GM19035 (cell line): Measurements from ENCODE around the gene EXOSC5.
"Not testable (repeated sequence)": the region's sequence is repeated elsewhere in the genome, so short reads cannot be mapped to it uniquely, and the experiment has no call there.

ENCODE experiments used
- ATAC-seq: cut with Tn5 transposase; IDR thresholded peaks from one replicate; pipeline ENCODE4 v1.9.1; 2021; ENCODE audit not compliant: unreplicated experiment

Gene EXOSC5

DNA sequence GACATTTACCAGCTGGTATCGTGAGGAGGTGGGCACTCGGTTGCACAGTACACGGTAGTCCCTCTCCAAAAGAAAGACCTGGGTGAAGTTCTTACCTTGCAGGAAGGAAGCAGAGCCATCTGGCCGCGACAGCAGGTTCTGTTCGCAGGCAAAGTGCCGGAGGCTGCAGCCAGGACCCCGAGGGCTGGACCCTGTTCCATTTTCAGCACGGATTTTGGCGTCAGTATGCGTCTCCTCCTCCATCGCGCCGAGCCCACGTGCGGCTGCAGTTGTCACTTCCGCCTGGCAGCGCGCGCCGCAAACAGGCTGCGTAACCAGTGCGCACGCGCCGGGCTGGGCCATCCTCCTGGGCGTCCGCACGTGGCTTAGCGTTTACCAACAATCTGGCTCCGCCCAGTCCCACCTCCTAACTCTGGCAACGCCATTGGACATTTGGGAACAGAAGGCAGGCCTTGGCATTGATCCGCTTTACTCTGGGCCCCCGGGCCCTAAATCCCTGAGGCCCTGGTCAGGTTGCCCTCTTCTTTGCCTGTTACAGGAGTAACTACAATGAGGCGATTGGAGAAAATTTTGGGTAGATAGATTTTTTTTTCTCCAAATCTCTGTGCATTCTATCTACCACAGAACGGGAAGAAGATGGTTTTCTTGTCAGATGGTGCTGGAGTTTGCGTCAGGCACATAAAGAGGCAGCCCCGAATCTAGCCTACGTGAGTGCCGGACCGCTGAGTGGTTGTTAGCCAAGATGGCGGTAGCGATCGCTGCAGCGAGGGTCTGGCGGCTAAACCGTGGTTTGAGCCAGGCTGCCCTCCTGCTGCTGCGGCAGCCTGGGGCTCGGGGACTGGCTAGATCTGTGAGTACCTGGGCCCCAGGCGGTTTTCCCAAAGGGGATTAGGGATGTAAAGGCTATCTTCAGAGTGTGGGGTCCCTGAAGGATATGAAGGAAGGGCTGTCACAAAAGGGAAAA, at the start of gene EXOSC5, which contains the start of gene BCKDHA:
Gene EXOSC5, minus strand, starts transcription at position 274 of the 964 bp plus-strand sequence. Its CDS starts 31 bp downstream, at position 243.
Gene BCKDHA, plus strand, starts transcription at position 733 of the 964 bp plus-strand sequence. Its CDS starts 10 bp downstream, at position 743.
- peak; percentile 88 for ATAC-seq

DNA sequence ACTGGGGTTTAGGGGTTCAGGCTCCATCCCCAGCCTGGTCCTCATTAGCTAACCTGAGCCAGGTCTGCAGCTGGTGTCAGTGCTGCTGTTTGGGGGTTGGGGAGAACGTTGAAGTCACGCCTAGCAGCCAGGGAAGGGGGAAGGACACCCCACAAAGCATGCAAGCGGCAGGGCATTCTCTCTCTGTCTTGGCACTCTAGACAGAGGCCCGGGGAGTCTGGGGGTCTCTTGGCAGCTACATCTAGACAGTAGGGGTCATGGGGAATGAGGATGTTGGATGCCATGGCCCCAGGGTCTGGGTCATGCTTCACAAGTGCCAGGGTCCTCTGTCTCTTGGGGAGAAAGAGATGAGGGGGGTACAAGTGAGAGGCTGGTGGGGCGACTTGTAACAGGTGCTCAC, 48.4 kb upstream of the EXOSC5 start:
- no peak for ATAC-seq

DNA sequence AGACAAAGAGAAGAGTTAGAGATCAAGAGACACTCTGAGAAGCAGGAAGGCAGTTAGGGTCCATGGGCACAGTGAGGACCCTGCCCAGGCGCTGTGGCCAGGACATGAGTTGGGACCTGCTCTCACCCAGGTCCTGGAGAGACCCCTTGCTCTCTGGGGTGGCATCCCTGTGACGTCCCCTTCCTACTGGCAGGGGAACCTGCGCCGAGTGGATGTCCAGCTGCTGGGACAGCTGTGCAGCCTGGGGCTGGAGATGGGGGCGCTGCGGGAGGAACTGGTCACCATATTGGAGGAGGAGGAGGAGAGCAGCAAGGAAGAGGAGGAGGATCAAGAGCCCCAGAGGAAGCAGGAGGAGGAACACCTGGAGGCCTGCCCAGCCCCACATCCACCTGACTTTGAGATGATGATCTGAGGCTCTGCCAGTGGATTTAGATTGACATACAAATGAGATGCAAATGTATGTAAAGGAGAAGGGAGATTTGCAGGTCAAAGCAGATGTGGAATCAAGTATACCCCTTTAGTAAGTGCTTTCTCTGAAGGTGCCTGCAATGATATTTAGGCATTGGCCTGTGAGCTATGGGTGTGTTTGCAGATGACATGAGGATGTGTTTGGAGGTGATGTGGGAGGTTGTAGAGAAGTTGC, 46.8 kb upstream of the EXOSC5 start:
- no peak for ATAC-seq

DNA sequence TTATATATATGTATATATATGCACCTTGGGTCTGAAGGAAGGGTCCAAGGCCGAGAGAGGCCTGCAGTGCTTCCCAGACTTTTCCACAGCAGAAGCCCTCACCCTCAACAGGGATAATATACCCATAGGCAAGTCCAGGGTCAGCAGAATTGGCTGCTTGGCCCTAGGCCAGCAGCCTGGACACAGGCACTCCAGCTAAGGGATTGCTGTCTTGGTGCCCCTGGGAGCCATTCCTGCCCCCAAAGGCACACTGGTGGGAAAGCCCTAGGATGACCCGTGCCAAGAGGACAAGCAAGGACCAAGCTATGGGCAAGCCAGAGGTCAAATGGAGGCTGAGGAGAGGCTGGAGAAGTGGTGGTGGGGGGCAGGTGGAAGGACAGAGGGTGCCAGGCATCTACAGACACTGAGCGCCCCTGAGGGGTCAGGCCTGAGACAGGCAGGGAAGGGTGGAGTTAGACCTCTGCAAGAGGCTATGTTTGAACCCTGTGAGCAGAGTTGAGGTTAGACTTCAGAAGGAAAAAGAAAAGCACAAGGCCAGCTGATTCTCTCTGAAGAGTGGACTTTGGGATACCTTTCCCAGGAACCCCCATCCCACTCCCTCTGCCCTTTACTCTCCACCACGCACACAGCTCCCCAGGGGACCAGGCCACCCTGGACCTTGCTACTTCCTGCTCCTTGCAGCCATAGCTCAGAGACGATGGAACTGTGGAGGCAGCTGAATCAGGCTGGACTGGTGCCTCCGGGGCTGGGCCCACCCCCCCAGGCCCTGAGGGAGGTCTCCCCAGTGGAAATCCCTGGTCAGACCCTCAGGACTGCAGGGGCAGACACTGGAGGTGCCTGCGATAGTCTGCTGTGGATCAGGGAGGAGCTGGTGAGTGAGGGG, 45.6 kb upstream of the EXOSC5 start, which contains the start of gene ERICH4:
Gene ERICH4, plus strand, starts transcription at position 684 of the 883 bp plus-strand sequence. Its CDS starts 14 bp downstream, at position 698.
- no peak for ATAC-seq

DNA sequence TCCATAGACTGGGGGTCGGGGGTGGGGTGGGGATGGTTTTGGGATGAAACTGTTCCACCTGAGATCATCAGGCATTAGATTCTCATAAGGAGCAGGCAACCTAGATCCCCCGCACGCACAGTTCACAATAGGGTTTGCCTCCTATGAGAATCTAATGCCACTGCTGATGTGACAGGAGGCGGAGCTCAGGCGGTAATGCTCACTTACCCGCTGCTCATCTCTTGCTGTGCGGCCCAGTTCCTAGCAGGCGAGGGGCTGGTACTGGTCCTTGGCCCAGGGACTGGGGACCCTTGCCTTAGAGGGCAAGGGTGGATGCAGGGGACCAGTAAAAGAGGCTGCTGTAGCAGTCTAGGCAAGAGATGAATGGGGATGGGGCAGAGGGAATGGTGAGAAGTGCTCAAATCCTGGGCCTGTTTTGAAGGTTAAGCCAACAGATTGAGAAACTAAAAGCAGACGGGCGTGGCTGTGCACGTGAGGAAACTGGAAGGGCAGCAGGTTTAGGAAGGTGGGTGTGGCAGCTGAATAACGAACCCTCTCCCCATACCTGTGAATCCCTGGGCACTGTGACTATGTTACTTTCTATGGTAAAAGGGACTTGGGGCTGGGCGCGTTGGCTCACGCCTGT, 44.3 kb upstream of the EXOSC5 start:
- no peak for ATAC-seq

DNA sequence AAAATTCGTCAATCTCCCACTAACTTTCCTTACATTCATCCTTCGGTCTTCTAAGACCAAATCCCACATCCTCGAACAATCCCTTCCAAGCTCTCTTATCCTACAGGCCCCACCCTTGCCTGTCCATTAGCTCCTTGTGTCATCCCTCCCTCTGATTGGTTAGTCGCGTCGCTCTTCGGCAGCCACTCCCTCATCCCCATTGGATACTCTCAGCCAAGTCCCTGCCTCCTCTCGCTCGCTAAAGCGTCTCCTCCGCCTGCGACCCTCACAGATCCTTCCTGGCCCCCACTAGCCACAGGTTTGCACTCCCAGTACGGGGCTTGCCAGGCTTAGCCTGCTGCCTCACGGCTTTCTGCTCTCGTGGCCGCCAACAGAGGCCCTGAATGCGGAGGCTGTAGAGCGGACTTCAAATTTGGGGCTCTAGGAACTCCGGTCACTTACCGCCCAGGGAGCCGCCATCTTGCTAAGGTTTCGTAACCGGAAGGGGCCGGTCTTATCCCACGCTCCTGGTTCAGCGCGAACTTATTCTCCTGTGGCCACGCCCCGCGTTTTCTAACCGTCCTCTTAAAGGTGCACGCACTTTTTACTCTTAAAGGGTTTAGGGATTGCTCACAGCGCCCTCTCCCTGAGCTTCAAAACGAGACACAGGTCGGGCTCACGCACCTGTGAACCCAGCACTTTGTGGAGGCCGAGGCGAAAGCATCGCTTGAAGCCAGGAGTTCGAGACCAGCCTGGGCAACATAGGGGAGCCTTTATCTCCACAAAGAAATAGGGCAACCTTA, 42.5 kb upstream of the EXOSC5 start, which contains the start of gene DMAC2:
Gene DMAC2, minus strand, starts transcription at position 472 of the 782 bp plus-strand sequence. Its CDS starts 13 bp downstream, at position 459.
- peak; percentile 92 for ATAC-seq

DNA sequence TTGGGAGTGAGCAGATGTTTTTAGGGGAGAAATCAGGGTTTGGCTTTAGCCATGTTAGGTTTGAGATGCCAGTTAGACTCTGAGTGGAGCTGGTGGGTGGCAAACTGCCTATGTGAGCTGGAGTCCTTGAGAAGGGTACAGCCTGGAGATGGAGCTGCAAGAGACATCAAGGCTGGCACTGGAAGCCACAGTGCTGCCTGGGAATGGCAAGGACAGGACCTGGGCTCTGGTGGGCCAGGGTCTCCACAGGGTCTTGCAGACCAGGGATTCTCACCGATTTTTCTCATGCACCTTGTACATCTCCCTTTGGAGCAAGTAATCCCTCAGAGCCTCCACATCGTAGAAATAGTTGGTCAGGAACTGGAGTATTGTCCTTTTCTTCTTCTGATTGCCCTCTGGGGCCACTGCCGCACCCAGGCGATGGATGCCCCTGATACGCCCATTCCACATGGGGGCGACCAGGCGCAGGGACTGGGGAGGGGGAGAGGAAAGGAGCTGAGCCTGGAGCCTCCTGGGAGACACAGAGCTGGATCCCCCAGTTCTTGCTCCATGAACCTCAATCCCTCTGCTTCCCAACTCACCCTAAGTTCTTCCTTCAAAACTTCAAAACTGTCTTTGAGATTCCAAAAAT, 40.9 kb upstream of the EXOSC5 start:
- ATAC-seq: no peak

DNA sequence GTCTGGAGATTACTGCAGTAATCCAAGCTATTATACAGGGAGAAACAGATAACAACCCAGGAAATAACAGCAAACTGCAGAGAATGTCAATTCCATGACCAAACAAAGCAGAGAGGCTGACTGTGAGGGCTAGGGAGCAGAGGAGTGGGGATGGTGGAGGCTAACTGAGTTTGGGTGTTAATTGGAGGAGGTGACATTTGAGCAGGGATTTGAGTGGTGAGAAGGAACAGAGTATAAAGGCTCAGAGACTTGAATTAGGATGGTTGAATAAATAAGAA, 39.5 kb upstream of the EXOSC5 start:
- no peak for ATAC-seq

DNA sequence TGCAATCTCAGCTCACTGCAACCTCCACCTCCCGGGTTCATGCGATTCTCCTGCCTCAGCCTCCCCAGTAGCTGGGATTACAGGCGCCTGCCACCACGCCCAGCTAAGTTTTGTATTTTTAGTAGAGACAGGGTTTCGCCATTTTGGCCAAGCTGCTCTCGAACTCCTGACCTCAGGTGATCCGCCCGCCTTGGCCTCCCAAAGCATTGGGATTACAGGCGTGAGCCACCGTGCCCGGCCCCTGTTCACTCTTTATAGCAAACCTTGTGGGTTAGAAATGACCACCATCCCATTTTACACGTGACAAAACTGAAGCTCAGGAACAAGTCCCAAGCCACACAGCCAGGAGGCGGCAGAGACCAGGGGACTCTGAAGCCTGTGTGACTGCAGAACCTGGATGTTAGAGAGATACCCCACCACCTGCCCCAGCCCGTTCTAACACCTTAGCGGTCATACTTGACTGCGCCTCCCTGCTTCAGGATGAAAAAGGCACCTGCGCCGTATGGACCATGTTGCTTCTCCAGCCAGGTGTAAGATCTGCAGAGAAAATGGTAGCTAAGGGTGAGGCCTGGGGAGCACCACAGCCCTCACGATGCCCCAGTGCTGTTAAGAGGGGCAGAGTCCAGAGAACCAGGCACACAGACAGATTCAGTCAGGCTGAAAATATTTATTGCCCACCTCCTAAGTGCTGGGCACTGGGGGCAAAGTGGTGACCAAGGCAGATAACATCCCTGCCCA, 38.9 kb upstream of the EXOSC5 start:
- ATAC-seq: no peak

DNA sequence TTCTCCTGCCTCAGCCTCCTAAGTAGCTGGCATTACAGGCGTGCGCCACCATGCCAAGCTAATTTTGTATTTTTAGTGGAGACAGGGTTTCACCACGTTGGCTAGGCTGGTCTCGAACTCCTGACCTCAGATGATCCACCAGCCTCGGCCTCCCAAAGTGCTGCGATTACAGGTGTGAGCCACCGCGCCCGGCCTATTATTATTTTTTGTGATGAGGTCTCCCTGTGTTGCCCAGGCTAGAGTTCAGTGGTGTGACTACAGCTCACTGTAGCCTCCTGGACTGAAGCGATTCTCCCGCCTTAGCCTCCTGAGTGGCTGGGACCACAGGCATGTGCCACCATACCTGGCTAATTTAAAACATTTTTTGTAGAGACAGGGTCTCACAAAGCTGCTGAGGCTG, 38.2 kb upstream of the EXOSC5 start:
- not testable (repeated sequence) for ATAC-seq

DNA sequence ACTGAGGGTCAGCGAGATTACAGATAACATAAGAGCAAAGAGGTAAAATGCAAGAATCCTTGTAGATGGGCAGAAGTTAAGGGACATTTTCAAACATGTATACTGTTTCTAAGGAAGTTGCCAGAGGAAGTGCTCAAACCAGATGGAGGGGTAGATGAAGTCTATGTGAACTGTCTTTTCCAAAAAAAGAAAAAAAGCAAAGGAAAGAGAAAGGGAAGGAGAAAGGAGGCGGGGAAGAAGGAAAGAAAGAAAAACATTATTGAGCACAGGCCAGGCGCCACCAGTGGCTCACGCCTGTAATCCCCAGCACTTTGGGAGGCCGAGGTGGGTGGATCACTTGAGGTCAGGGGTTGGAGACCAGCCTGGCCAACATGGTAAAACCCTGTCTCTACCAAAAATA, 37.3 kb upstream of the EXOSC5 start:
- no peak for ATAC-seq

DNA sequence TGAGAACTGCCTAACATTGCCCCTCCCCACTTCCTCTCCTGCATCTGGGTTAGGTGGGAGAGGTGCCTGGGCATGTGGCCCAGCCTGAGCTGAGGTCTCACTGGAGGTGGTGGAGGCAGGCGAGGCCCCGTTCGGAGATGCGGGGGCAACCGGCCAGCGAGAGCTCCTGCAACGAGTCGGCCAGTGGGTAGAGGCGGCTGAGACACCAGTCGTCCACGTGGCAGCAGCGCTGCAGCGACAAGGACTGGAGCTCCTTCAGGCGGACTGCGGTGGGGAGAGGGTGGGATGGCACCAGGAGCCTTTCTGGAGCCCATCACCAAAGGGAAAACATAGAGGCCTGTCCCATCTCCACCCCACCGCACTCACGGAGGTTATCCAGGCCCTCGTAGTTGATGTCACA, 36.0 kb upstream of the EXOSC5 start:
- no peak for ATAC-seq

DNA sequence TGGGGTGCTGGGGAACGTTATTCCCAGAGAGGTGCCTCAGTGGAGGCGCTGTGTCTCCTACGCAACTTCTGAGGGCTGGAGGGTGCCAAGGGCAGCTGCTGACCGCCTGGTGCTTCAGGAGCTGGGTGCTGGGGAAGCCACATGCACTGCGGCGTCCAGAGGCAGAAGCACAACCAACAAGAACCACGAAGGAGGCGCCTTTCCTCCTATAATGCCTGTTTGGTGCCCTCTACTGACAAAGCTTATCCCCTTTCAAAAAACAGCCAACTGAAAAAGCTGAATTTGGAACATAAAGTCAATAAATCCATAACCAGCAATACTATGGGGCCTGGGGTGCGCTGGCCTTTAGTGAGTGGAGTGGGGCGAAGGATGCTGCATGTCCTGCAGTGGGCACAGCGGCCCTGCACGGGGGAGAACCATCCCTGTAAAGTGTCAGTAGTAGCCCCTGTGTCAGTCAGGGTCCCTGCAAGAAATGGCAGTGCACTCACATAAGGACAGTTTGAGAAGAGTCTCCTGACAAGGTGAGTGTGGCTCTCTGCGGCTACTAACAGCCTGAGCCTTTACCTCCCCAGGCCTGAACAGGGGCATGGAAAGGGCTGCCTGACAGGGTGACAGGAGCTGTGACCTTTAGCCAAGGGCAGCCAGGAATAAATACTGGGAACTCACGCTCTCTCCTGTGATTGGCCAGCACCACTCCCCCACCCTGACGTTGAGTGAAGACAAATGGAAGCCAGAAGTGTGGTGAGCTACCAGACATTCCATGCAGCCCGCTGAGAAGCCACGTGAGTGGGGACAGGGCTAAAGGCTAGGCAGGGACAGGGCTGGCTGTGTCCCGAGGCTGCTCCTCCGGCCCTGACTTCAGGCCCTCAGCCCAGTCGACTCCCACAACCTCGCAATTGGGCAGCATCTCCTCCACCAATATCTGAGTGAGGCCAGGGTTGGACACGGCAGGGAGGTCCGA, 34.5 kb upstream of the EXOSC5 start:
- ATAC-seq: no peak

DNA sequence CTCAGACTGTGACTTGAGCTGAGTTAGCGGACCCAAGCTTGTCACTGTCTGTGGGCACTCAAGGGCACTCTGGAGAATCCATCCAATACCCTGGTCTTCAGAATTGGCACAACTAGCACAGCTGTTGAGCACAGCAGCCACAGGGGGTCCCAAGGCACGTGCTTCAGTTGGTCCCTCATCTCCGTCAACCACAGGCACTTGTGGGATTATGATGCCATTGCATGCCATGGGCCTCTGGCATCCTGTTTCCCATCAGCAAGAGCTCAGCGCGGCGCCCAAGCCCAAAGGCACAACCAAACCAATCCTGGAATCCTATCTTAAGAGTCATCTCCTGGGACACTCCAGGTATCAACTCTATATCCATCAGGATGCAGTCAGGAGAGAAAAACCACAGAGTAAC, 33.8 kb upstream of the EXOSC5 start:
- no peak for ATAC-seq

DNA sequence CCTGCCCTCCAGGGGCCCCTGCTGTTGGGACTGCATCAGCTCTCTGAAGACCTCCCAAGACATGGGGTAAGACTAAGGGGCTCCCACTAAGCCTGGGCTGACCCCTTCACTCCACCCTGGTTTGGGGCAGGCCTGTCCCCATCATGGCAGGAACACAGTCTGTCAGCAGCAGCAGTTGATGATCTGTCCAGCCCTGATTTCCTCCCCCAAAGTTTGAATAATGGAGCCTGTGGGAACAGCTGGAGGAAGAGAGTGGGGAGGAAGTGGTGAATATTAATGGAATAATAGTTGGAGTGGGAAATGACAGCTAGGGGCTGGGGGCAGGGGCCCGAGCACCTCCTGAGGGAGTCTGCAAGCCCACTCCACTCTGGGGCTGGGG, 31.3 kb upstream of the EXOSC5 start:
- ATAC-seq: no peak

DNA sequence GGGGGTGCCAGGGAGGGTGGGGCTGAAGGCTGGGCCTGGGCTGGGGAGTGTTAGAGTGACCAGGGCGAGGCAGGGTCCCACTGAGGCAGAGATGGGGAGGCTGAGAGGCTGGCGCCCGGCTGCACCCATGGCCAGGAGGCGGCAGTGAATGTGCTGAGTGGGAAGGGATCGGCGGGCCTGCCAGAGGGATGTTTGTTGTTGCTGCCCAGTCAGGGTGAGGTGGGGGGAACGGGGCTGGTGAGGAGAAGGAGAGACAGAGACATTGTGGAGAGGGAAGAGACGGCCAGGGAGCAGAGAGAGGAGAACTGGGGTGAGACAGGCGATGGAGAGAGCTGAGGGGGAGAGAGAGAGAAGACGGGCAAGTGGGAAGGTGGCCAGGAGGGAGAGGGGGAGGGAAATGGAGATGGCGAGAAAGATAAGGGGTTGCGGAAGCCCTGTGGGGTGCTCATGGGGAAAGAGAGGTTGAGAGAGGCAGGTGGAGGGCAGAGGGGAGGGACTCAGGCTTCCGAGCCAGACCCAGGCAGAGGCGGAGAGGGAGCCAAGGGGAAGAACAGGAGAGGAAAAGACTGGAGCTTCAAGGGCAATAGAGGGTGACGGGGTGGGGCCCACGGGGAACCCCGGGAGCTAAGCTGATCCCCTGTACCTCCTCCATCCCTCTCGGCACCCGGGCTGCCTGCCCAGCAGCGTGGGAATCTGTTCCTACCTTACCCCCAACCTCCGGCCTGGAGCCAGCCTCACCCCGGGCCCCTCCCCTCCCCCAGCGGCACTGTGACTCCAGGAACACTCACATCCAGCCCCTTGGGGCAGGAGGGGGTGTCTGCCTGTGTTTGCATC, 30.7 kb upstream of the EXOSC5 start:
- ATAC-seq: no peak
